GM21360 (cell line): ENCODE results near the gene DDX23.
A peak's percentile ranks its signal among the peaks of the same experiment; 100 is the strongest.

Source experiments
- ATAC-seq: cut with Tn5 transposase; IDR thresholded peaks from one replicate; pipeline ENCODE4 v1.9.1; 2021; ENCODE audit warnings: mild to moderate bottlenecking, moderate library complexity; ENCODE audit not compliant: unreplicated experiment

DDX23 gene

DNA sequence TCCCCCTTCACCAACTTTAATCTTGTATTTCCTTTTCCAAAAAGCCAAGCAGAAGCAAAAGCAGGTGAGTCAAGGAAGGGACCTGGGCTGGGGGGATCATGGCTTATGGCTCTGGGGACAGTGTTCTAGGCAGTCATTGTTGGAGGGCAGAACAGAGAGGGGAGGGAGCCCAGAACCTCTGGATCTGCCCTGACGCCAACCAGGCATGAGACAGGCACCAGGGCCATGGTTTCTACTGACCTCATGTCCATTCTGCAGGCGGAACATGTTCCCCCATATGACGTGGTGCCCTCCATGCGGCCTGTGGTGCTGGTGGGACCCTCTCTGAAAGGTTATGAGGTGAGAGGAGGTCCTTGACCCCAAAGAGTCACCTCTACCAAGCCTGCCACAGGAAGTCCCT is 27.1 kb downstream of the DDX23 start:
- ATAC-seq, result no peak

- no peak for ATAC-seq
These were observed 27.9 kb downstream of the DDX23 start for GRCh38 chr12:48824112-48824511.

GRCh38 chr12:48823281-48823680 is 28.7 kb downstream of the DDX23 start:
- ATAC-seq, result no peak

DNA sequence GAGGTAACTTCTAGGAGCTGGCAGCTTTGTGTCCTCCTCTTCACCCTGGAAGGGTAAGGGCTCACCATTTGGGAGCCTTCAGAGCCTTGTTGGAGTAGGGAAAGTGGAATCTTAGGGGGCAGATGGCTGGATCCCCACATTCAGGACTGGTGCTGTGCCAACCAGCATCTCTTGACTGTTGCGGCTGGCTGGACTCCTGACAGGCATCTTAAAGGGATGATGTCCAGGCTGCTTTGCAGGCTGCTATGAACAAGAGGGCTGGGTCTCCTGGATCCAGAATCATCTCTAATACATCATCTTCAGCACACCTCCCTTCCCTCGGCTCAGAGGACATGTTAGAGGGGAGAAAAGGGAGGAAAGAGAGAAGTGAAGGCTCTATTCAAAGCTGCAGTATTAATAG is 29.3 kb downstream of the DDX23 start:
- no peak for ATAC-seq

DNA sequence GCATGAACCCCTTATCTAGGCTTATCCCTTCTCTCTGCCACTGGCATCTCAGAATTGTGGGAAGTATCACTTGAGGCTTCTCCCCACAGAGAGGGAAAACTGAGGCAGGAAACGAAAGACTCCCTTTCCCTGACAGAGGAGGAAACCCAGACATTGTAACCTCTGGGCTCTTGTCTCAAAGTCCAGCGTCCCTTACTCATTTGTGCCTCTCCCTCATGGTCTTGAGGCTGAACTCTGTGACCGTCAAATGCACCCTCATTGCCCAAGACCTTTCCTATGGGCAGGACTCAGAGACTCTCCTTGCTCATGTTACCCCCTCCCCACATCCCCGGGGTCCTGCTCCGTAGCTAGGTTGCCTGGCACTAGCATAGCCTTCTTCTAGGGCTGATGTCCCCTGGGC is 29.8 kb downstream of the DDX23 start:
- no peak for ATAC-seq

DNA sequence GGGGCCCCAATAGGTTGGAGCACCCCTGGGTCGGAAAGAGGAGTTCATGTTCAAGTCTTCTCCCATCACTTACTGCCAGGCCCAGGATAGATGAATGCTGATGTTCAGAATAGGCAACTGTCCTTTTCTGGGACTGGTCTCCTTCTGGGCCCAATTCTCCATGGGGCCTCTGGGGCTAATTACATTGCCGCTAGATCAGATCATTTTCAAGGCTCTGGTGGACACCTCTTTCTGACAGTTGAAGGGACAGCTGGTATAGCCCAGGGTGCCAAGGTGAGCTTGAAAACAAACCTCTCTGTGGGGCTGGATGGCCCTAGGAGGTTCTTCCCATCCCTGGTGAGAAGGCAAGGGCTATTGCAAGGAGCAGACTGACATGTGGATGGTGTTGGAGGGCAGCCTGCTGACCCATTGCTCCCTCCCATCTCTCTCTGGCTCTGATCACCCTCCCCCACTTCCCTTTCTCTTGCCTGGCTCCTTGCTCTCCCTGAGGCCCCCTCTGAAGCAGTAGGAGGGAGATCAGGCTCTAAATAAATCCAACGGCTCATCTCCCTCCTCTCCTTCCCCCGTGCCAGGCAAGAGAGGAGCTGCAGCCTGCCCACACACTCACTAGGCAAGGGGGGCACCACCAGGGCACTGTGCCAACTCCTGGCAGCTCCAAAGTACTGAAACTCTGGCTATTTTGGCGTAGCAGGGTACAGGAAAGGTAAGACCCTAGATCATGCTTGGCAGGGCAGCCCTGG is 31.8 kb downstream of the DDX23 start:
- ATAC-seq, result no peak

DNA sequence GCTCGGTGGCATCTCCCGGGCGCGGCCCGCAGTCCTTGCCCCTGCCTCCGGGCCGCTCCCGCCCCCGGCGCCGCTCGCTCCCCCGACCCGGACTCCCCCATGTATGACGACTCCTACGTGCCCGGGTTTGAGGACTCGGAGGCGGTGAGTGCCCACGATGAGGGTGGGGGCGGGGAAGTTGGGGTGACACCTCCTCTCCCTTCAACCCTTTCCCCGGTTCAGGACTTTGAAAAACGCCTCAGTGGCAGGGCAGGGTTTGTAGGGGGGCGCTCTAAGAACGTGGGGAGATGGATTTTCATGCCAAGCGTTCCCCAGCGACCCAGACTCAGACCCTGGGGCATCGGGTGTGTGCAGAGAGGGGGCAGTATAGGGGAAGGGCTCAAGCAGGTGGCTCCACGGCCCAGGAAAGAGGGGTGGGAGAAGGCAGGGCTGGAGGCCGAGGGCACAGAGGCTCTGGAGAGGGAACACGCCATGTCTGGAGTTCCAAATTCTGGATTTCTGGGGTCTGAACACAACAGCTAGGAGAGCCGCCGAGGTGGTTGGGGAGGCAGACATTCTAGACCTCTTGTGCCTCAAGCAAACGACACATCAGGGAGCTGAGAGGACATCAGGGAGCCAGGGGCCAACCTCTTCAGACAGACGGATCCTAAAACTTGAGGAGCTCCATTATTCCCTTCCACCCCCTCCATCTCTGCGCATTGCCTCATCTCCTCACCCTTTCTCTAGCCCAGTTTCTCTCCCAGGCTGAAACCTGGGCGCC is 33.0 kb downstream of the DDX23 start:
- ATAC-seq, result no peak

- no peak for ATAC-seq
These were observed 33.8 kb downstream of the DDX23 start, which contains the start of gene CACNB3 for GRCh38 chr12:48817873-48818830. TSS of gene CACNB3 (plus strand) at chr12:48818496. CDS start at chr12:48818930, 434 bp downstream.

- no peak for ATAC-seq
These were observed 35.7 kb downstream of the DDX23 start for GRCh38 chr12:48816143-48816854.

DNA sequence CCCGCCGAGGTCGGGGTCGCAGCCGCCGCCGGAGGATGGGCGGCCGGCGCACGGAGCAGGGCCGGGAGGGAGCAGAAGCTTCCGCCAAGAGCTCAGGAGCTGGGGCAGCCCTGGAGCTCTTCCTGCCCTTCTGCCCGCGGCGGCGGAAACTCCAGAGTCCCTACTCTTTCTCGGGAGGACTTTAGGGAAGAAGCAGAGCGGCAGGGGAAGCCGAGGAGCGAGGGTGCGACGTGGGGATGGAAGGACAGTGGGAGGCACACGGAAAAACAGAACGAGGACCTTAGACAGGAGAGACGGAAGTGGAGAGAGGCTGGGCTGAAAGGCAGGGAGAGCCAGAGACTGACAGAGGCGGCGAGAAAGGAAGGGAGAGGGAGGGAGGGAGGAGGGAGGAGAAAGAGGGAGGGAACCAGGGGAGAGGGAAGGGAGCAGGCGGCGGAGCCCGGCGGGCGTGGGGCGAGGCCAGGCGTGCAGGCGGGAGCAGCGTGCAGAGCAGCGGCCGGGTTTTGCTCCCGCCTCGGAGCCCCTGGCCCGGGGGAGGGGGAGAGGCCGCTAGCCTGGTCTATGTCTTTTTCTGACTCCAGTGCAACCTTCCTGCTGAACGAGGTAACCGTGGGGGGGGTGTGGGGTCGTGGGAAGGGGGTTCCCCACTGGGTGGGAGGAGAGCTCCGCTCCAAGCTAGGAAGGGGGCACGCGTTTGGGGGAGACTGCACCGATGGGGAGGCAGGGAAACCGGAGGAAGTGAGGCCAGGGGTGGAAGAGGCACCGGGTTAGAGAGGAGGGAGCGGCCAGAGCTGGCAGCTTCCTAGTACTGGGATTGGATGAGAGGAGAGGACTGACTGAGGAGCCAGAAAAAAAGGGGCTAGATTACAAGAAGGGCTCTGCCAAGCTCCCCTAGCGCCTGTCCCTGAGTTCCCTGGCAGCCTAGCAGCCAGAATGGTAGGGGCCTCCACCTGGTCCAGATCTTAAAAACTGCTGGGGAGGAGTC is 36.5 kb downstream of the DDX23 start:
- peak; percentile 19 for ATAC-seq

DNA sequence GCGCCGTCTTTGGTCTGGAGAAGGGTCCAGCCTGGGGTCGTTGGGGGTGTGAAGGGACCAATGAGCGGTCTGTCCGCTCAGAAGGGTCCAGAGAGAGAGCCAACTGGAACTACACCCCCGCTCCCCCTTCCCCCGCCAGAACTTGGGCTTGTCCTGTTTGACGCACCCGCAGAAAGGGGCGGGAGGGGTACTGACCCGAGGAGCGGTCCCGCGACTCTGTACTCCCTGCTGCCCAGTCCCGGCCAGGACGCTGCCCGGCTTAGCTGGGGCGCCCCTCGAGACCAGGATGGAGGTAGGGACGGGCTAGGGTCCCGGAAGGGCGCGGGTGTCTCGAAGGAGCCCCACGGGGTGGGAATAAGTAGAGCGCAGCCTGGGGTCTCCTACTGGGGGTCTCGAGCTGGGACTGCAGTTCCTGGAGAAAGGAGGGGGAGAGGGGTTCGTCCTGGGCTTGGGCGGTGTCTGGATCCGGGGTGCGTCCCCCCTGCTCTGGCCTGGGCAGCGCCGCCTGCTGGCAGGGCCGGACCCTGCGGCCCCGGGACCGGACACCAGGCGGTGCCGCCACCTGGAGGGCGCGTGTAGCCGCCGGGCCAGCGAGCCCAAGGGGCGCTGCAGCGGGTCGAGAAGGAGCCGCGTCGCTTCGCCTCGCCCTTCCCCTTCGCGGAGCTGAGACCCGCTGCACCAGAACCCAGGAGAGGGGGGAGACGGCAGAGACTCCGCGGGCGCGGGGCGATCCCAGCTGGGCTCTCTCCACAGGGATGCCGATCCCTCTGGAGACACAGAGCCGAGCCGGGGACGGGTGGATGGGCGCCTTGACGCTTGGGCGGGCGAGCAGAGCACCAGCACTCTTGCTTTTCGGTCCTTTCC is 37.5 kb downstream of the DDX23 start:
- peak; percentile 78 for ATAC-seq

DNA sequence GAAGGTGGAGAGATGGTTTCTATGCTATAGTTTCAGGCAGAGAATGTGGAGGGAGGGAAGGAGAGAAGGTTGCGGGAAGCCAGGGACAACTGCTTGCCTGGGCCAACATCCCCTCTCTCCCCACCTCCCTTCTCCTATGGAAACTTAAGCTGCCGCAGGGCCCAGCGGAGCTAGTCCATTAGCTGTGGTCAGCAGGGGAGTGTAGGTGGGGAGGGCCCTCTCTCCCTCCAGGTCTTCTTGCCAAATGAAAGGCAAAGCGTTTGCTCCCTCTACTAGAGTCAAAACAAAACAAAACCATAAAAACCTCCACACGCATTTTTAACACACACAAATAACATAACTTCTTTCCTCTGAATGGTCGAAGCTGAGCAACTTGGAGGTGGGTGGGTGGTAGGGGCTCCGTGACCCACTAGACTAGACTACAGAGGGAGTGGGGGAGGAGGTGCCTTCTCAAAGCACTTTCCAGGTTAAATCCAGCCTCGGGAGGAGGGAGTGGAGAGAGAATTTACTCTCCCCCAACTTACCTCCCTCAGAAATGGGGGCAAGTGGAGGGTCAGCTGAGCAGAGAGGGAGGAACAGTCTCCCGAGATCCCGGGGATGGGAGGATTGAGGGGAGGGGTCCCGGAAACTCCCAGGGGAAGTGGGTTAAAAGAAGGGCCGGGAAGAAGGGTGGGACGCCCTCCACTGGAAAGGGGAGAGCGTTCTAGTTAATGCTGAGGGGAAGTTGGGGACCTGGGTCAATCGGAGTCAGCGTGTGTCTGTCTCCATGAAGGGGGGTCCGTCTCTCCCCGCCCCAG is 38.3 kb downstream of the DDX23 start:
- no peak for ATAC-seq

DNA sequence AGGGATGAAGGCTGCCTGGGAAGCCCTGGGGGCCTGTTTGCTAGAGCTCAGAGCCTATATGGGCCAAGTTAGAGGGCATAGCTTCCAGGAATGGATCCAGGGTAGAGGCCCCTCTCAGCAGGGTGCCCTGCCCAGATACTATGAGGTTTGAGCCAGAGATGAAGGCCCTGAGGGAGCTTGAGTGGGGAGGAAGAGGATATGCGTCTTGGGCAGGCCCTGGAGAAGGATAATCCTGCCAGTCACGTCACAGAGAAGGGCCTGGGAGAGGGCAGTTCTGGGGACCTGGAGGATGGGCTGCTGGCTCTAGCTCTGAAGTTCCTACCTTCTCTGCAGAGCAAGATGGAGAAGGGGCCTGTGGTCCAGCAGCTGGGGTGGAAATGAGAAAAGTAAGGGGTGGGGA is 39.6 kb downstream of the DDX23 start:
- ATAC-seq, result no peak

DNA sequence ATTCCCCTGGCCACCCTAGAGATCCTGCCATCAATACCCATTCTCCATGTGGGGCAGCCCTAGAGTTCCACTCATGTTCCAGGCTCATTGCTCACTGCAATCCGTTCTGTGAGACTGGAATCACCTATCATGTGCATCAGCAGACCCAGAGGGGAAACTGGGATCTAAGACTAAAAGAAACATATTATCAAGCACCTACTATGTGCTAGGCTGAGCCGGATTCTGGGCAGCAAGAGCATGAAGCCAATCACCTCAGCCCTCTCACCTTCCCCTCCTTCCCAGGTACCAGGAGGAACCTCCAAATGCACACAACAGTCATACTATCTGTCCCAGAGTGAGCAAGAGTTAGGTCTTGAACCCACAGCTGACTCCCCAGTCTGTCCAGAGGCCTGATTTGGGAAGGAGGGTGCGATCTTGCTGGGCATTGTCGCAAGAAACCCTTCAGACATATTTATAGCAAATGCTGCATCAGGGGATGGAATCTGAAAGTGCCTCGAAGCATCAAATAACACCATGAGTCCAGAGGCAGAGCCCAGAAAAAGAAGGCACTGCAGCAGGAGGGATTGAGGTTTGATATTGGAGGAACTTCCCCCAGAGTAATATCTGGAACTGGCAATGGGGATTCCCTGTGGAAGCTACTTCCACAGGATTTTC is 40.4 kb downstream of the DDX23 start:
- ATAC-seq, result no peak

- no peak for ATAC-seq
These were observed 41.0 kb downstream of the DDX23 start for GRCh38 chr12:48810903-48811431.

- no peak for ATAC-seq
These were observed 44.0 kb downstream of the DDX23 start for GRCh38 chr12:48807981-48808380.

DNA sequence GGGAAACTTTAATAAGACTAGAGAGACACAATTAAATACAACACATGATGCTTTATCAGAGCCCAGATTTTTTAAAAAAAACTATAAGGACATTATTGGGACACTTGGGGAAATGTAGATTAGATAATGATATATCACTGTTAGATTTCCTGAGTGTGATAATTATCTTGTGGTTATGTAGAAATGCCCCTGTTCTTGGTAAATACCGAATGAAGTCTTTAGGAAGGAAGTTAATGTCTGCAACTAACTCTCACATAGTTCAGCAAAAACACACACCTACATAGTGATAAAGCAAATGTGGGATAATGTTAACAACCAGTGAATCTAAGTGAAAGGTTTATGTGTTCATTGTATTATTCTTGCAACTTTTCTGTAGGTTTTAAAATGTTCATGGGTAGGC is 48.3 kb downstream of the DDX23 start:
- ATAC-seq, result no peak
